HG03432 (cell line): ENCODE measurements around the gene ARPC4.
A peak's percentile ranks its signal among the peaks of the same experiment; 100 is the strongest.
"Not testable (repeated sequence)": the region's sequence is repeated elsewhere in the genome, so short reads cannot be mapped to it uniquely, and the experiment has no call there.

Source experiments
- ATAC-seq: cut with Tn5 transposase; IDR thresholded peaks from one replicate; pipeline ENCODE4 v1.9.1; 2021; ENCODE audit warnings: mild to moderate bottlenecking, moderate library complexity; ENCODE audit not compliant: unreplicated experiment

The ARPC4 gene

DNA sequence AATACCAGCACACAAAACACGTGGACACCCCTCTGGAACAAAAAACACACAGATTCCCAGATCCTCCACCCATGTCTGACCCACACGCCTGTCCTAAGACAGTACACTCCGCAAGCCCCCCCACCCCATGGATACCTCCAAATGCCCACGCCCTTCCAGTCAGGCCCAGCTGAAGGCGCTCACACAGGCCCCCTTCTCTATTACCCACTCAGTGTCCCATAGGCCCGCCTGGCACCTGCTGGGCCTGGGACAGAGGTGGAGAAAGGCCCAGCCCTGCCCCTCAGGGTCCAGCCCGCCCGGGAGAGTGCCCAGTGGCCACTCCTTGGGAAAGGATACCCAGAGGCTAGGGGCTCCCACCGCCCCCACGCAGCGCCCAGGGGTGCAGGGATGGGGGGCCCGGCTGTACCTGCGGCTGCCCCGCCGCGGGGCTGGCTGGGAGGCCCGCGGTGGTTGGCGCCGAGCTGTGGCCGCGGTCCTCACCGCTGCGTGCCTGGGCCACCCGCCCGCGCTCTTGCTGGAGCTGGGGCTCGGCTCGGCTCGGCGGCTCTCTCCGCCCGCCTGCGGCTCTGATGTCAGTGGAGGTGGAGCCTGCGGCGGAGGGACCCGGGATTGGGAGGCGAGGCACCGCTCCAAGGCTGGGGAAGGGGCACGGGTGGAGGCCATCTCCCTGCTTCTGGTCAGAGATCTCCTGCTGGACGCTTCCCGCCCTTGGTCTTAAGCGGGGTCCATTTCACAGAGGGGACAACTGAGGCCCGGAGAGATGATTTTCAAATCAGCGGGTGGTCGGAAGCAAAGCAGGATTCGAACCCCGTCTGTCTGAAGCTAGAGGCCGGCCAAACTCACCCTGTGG, 23.2 kb upstream of the ARPC4 start, which contains the start of gene CAMK1:
Gene CAMK1, minus strand, starts transcription at position 522 of the 850 bp plus-strand sequence. CDS start 2,198 bp downstream, outside the sequence.
- peak; percentile 75 for ATAC-seq

DNA sequence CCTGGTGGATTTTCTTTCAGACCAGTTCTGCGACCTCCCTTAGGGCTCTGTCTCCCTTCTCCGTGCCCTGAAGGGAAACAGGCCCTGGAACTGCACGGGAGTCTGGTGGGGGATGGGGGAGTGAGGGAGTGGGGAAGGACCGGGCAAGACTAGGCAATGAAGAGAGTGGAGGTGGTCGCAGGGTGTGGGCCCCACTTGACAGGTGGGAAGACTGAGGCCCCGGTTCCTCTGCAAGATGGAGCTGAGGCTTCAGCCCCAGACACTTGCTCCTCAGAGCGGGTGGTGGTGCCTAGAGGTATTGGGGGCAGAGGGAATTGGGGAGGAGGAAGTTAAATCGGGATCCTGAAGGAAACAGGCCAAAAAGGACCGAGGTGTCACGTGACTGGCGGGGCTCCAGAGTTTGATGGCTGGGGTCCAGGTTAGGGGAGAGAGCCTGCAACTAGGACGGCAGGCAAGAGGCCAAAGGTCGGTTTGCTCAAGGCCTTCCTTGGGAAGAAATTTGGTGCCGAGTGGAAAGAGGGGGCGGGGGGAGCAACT, 22.5 kb upstream of the ARPC4 start:
- ATAC-seq = no peak

DNA sequence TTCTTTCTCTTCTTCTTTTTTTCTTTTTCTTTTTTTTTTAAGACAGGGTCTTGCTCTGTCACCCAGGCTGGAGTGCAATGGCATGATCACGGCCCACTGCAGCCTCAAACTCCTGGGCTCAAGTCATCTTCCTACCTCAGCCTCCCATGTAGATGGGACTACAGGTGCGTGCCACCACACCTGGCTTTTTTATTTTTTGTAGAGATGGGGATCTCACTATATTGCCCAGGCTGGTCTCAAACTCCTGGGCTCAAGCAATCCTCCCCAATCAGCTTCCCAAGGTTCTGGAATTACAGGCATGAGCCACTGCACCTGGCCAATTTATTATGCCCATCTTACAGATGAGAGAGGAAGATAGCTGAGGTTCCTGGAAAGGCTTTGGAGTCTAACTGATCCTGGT, 21.9 kb upstream of the ARPC4 start:
- ATAC-seq = not testable (repeated sequence)

DNA sequence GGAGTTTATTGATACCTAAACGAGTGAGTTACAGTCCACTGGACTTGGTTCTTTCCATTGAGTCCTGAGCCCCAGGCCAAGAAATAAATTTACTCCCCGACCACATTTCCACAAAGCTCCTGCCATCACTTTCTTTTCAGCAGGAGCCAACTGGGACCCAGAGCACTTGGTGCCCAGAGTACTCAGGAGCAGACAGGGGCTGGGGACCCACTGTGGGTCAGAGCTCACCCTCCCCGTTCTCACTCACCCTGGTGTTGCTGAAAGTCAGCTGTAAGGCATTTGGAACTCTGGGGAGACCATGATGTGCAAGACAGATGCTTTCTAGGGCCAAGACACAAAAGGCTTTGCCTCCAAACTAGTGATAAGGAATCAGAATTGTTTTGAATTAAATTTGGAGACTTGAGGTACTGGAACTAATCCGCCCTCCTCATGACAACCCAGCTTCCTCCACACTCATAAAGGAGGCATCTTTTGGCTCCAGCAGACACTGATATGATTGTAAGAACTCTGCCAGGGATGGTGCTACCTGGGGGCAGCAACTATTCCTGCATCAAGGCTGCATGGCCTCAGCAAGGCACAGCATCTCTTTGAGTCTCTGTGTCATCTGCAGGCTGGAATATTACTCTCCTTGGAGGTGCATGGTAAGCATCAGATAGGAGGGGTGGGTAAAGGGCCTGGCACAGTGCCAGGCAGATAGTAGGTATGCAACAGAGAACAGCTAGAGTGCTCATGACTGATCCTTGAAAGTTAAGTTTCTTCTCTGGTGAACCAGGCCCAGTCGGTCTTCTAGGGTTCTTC, 15.8 kb upstream of the ARPC4 start:
- ATAC-seq = no peak

DNA sequence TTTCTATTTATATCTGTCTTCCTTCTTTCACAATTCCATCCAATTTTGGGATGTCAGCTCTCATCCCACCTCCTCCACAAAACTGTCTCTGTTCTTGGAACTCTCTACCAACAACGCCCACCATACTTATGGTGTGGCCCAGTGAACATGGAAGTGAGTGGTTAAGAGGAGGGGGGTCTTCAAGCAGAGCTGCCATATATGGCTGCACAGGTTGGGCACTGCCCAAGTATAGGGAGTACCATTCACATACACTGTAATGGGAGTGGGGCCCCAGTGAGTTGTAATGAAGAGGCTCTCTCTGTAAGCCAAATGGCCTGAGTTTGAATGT, 15.2 kb upstream of the ARPC4 start:
- ATAC-seq = no peak

DNA sequence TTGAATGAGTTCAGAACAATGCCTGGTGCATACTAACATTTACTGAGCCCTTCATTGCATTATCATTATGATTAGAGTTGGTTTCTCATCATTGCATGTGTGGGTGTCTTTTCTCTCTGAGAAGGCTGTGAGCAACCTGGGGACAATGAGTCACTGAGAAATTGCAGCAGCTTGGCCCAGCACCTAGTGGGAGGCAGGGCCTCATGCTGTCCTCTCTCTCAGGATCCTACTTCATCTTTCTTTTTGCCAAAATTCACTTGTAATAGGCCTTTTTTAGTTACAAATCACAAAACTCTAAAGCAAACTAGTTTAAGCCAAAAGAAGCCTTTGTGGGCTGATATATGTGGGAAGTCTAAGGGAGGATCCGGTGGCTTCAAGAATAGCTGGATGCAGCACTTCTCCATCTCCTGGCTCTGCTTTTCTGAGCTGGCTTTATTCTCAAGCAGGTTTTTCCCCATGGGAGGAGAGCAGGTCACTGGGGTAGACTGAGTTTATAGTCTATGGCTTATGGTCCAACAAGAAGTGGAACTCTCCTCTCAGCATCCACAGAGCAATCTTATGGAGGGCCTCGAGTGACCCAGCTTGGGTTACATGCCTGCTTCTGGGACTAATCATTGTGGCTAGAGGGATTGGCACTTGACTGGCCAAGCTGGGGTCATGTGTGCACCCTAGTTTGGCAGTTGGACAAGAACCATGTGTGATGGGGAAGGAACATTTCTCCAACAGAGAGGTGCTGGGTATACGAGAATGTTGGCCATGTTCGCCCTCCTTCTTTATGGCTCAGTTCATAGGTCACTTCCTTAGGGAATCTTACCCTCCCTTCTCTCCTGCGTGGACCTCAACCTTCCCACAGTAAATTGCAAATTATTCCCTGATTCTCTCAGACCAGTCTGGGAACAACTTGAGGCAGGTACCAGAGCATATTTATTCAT, 14.5 kb upstream of the ARPC4 start:
- no peak for ATAC-seq

DNA sequence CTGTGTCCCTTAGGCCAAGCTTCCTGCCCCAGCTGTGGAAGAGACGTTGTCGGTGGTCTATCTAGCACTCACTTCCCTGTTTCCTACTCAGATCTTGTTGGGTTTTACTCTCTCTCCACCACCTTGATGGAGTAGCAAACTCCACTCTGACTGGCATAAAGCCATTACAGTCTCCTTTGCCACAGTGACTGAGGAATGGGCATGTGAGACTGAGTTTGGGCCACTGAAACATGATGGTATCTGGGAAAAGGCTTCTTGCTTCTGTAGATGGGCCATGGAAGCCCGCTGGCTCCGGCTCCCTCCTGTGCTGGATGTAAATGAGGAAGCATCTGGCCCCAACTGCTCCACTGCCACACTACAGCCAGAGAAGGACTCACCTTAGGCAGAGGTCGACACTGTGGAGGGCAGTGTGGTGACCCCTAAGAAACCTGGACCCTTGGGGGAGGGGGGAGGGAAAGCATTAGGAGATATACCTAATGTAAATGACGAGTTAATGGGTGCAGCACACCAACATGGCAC, 13.7 kb upstream of the ARPC4 start:
- ATAC-seq = no peak

DNA sequence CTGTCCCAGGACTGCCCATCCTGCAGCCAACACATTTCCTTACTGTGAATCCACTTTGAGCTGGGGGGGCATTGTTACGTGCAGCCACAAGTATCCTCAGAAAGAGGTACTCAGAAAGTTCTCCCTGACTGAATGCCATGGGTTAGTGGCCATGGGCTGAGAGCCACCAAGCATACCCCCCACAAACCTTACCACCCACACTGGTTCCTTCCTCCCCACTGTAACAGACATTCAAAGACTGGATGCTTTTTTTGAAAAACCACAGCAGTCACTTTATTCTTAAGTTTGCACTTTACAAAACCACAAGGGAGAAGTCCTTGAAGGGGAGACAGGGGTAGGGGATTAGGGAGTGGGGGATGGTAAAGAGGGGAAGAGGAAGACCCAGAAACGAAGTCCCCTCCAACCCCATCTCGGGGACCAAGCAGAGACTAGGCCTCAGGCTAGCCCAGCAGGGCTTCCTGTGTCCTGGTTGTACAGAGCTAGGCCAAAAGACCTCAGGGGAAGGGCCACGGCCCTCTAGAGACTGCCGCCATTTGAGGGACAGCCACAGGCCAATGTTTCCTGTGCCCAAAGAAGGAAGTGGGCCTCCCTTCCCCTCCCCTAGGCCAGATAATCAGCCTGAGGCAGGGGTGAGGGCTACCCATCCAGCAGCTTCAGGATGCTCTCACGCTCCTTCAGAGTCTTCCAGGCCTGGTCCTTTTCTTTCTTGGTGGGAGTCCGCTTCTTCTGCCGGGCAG, 13.0 kb upstream of the ARPC4 start:
- peak; percentile 67 for ATAC-seq

DNA sequence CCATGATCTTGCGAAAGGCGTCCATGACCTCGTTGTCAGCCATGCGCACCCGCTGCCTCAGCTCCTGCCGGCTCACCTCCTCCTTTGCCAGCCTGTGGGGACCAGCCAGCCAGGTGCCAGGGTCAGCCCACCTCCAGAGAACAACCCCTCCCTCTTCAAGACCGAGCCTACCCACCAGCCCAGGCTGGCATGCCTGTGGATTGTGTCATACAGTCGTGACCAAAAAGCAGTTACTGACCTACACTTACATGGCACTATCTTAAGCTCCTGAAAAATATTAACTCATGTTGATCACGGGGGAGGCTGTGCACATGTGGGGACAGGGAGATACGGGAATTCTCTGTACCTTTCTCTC, 12.4 kb upstream of the ARPC4 start:
- ATAC-seq = peak; percentile 4

DNA sequence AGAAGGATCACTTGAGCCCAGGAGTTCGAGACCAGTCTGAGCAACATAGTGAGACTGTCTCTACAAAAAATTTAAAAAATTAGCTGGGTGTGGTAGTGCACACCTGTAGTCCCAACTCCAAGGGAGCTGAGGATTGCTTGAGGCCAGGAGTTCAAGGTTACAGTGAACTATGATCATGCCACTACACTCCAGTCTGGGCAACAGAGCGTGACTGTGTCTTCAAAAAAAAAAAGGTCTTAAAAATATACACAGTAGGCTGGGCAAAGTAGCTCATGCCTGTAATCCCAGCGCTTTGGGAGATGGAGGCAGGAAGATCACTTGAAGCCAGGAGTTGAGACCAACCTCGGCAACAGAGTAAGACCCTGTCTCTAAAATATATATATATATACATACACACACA, 12.0 kb upstream of the ARPC4 start:
- no peak for ATAC-seq

DNA sequence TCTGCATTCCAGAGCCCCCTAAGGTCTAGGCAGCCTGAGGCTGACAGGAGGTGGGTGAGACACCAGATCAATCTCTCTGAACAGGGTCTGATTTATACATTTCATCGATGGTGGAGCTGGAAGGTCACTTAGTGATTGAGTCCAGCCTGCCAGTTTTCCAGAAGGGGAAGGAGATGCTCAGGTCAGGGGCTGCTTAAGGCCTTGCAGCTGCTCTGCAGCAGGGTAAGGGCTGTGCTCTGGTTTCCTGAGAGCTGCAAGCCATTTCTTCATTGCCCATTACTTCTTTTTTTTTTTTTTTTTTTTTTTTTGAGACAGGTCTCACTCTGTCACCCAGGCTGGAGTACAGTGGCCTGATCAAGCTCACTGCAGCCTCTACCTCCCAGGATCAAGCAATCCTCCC, 11.3 kb upstream of the ARPC4 start:
- no peak for ATAC-seq

DNA sequence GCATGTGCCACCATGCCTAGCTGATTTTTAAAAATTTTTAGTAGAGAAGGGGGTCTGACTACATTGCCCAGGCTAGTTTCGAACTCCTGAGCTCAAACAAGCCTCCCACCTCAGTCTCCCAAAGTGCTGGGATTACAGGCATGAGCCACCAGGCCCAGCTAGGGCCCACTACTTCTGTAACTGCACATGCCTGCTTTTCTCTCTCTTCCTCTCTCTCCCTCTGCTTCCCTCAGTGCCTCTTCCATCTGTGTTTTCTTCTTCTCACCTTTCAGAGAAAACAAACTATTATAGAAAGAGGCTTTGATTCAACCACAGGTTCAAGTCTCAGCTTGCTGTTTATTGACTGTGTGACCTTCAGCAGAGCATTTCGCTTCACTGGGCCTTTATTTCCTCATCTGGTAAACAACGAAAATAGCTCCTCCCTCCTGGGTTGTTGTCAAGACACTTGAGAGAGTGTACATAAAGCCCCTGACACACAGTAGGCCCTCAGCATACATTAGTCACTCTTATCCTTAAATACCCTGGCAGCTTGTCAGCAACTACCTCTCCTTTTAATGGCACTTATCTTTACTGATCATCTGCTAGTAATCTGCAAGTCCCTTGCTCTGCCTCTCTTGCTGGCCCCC, 10.8 kb upstream of the ARPC4 start:
- ATAC-seq = no peak

DNA sequence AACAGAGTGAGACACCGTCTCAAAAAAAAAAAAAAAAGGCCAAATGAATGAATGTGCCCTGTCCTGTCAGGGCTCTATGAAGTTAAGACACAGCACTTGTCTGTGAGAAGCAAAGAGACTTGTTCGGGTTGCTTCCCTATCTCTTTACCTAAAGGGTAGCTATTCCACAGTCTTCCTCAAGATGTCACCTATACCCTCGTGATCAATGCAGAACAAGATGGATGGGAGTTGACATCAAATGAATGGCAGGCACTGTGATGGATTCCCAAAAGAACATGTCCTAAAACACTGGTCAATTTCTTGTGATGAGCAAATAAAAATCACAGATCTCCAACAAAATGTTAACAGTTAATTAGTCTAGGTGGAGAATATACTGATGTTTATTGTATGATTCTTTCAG, 10.1 kb upstream of the ARPC4 start:
- no peak for ATAC-seq

DNA sequence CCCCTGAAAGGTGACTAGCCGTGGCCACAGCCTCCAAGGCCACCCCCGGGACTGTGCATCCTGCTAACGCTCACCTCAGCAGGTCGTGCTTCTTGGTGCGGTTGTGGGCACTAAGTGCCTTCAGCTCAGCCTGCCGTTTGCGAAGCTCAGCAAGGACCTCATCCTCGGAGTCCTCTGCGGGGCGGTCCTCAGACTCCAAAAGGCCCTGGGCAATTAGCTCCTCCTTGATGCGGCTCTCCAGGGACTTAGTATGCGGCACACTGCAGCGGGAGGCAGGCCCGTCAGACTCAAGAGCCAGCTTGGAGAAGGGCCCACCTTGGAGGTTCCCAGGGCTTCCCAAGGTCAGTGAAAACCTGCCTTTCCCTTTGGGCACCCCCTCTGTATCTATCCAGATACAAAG, 8.9 kb upstream of the ARPC4 start:
- no peak for ATAC-seq

DNA sequence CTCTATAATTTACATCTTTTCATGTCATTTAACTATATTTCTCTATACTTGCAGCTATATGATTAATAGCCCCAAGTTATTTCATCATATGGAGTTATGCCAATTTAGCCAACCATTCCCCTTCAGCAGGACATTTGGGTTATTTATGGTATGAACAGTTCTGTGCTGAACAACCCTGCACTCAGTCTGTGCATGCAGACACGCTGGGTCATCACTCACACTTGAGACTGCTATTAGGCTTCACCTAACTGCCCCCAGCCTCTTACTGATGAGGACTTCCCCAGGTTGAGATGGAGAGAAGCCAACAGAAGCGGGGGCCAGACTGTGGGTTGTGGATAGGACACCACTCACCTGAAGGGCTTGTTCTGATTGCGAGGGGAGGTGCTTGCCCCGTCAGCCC, 7.9 kb upstream of the ARPC4 start:
- no peak for ATAC-seq

DNA sequence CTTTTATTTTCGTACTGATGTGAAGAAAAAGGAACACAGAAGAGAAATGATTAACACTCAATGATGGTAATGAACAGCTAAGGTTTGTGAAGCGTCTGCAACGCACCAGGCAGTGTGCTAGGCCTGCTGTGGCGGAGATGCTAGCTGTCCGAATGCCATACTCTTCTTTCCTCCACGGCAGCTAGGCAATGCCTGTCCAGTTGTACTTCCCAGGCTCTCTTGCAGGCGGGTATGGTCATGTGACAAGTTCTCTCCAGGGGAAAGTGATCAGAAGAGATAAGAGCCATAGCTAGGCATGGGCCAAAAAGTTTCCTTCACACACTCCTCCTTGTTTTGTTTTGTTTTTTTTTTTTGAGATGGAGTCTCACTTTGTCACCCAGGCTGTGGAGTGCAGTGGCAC, 7.3 kb upstream of the ARPC4 start:
- no peak for ATAC-seq

DNA sequence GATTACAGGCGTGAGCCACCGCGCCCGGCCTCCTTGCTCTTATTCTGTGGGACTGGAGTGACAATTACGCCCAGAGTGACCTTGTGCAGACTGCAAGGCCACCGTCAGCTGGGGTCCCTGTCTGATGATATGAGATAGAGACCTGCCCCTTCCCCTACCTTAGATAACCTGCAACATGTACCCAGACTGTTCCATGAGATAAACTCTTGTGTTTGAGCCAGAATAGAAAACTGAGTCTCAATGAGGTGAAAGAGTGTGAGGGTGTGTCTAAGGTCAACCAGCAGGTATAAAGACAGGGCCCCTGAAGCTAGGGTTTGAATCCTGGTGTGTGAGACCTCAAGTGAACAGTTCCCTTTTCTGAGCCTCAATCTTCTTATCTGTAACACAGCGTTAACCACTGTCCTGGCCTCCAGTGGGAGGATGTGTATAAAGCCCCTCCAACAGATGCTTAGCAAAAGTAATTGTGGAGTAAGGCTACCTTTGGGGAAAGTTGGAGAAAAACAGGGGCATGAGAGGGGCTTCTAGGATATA, 6.6 kb upstream of the ARPC4 start:
- ATAC-seq = no peak

DNA sequence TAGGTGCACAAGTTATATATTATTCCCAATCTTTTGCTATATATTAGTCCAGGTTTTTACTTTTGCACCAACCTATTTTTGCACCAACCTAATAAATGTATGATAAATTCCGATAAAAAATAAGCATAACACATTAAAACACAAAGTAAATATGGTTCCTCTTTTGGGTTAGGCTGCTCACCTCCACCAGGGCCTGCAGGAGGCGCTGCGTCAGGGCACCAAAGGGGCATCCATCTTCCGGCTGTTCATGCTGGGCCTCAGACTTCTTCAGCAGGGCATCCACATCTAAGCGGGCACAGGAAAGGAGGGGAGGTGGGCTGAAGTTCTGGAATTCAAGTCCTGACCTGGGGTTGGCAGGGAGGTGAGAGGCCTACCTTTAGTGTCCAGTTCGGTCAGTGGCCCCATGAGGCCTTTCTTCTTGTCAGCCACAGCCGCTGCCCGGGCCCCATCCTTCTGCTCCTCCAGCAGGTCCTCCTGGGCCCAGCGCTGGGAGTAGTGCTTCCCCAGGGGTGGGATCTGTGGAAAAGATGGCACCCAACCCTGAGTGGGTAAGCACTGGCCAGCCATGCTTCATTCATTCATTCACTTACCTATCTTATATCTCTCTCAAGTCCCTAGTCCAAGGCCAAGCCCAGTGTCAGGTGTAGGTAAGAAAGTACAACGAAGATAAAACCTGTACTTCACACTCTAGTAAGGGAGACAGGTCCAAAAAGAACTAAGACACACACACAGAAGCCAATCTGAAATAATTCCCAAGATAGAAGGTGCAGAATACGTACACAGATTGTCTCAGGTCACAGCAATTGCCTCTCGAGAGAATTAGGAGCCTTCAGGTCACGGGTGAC, 5.8 kb upstream of the ARPC4 start:
- ATAC-seq = no peak
